Activated gamma-delta T cell (primary cell): ENCODE measurements around the gene CFAP46.
"Not testable (repeated sequence)": the region's sequence is repeated elsewhere in the genome, so short reads cannot be mapped to it uniquely, and the experiment has no call there.

ENCODE experiments used
- DNase-seq: peaks from one replicate; lab custom pipeline; 2025; lab: John Stamatoyannopoulos, UW

CFAP46 gene

DNA sequence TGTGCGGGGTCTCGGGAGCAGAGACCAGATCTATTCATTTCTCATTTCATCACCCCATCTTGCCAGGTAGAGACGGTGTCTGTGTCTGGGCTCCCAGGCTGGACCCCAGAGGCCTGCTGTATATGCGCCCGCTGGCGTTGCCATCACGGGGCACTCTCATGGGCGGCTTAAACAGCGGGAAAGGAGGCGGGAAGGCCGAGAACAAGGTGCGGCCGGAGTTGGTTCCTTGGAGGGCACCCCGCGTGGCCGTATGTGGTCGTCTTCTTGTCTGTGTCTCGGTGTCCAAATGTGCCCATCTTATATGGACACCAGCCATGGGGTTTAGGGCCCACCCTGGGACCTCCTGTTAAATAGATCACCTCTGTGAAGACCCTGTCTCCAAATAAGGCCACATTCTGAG, 2.1 kb upstream of the CFAP46 start:
- DNase-seq = no peak

DNA sequence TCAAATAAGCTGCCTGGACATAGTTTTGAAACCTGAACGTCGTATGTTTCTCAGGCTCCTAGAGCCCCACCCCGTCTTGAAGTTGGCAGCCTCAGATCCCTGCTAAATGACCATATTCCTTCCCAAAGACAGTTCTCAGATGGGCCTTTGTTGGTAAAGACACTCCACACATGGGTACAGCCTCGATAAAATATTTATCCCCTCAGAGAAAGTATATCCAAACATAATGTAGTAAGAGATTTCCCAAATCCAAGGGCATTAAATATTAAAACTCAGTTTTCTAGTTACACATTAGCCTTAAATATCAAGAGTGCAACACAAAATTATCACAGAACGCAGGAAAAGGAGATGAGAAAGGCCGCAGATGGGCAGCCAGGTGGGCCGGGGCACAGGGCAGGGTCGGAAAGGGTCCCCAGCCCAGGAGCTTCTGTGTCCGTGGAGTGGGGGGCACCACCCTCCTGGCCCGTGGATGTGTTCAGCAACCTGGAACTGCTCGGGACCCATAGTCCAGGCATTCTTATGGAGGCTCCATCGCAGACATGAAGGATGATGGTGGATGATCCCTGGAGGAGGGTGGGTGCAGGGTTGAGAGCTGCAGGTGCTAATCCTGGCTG, 1.5 kb upstream of the CFAP46 start:
- no peak for DNase-seq

DNA sequence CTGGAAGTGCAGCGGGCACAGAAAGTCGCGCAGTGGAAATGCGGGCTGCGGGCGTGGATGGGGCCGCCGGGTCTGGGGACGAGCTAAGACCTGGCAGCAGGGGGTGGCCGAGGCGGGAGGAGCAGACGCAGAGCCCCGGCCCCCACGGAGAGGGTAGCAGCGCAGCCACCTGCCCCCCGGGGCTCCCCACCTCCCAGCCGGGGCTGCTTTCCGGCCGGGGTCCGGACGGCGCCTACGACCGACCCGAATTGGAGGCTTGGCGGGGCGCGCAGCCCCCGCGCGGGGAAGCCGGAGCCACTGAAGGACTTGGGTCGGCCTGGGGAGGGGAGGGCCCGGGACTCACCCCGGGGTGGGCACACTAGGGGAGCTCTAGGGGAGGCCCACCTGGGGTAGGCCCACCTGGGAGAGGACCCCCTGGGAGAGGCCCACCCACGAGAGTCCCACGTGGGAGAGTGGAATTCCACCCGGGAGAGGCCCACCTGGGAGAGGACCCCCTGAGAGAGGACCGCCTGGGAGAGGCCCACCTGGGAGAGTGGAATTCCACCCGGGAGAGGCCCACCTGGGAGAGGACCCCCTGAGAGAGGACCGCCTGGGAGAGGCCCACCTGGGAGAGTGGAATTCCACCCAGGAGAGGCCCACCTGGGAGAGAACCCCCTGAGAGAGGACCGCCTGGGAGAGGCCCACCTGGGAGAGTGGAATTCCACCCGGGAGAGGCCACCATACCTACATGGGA, 854 bp upstream of the CFAP46 start:
- no peak for DNase-seq

DNA sequence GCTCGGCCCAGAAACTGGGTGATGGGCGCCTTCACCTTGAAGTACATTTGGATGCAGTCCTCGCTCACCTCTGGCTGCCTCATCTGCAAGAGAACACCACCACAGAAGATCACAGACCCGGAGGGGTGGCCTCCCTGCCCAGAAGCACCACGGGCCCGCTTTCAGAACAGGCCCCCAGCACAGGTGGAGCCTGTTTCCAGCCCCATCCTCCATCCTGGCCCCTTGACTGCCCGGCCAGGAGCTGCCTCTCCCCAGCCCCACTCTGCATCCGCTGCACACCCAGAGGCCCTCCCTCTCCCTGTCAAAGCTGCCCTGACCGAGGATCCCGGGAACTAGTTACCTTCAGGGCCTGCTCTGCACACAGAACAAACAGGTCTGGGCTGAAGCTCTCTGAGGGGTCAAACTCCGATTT, 724 bp downstream of the CFAP46 start:
- no peak for DNase-seq

DNA sequence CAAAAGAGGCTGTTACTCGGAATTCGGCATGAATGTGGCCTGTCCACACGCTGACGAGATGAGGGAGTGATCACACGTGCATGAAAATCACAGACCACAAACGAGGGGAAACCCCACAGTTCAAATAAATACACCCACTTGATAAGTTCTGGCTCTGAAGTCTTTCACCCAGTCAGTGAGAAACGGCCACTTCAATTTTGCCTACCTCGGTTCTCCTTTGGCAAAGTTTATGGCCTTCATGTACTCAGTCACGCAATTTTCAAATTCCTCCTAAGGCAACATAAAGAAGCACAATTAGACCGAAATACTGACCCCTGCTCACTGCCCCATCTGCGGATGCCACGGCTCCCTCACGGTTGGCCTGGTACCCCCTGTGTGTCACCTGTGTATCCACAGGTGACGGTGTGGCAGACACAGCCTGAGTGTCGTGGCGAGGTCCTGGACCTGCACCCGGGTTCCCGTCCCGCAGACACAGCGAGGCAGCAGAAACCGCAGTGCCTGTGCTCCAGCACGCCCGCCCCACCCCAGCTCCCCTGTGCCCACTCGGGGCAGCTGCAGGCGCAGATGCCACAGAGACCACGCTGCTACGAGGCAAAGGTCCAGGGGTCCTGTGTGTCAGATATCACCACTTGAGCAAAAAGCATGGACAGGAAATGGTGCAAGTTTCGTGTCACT, 1.4 kb downstream of the CFAP46 start:
- DNase-seq = no peak

DNA sequence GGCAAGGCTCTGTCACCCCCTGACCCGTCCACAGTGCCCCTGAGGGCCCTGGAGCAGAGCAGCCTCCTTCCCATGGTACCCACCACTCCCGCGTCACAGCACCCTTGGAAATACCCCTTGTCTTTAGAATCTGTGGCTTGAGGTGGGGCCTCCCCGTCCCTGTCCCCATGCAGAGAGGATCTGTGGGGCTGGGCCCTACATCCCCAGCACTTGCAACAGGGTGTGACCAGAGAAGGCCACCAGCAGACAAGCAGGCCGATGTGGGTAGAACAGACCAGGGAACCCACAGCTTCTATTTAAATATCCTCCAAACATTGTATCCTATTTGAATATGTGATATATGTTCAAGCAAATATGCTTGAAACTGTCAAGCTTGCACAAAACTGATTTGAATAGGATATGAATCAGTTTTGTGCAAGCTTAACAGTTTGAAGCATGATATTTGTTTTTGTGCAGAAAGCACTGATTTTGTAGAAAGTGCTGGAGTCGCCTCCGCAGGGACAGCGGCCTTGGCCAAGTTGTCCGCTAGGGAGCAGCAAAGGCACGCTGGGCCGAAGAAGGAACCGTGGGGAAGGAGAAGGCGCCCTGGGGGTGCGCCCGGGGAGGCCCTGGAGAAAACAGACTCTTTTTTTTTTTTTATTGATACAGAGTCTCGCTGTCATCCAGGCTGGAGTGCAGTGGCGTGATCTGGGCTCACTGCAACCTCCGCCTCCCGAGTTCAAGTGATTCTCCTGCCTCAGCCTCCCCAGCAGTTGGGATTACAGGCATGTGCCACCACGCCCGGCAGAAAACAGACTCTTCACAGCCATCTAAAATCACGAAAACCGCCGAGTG, 2.2 kb downstream of the CFAP46 start:
- no peak for DNase-seq

DNA sequence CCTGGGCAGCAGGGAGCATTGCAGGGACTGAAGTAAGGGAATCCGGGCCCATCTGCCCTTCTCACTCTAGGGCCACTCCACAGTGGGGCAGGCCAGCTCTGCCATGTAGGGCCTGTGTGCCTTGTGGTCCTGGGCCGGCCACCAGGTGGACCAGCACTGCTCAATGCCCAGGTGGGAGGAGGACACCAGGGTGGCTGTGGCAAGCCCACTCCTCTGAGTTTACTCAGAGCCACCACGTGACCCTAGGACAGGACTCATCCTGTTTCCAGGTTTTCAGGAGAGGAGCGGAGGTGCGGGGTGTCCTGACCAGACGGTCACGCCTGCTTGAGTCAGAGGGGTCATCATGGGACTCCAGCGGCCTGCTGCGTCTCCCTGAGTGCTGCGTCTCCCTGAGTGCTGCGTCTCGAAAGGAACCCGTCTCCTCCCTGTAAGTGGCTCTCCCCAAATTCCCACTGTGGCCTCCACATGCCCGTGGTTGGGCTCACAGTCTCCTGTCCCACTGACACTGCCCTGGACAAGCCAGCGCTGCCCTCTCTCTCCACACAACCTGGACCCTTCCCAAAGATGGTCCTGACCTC, 2.9 kb downstream of the CFAP46 start:
- no peak for DNase-seq

DNA sequence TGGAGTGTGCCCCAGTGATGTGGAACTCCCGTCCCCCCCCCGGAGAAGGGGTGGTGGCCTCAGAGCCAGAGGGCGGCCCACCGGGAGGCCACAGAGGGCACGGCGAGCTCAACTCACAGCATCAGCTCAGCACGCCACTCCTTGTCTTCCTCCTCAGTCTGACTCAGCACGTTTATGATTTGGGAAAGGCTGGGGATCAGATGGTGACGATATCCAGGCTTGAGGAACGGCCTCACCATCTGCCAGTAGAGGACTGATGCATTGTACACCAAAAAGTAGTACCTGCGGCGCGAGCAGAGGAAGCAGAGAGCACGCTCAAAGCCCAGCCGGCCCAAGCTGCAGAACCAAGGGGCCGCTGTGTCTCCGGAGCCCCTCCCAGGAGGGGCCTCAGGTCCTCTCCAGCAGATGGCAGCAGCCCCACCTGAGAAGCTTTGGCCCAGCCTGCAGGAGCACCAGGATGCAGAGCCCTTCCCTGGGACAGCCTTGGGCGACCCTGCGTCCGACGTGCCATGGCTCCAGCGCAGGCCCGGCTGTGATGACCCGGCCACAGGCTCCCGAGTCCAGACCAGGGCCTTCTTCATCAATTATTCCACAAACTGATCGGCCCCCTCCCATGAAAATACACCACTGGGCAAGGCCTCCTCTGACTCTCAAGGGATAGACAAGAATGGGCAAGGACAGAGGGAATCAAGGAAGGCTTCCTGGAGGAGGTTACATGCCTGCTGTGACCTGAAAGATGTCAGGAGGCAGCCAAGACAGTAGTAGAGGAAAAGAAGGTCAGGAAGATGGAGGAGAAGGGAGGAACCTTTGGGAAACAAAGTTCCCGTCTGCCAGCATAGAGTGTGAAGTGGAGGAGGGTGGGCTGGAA, 3.7 kb downstream of the CFAP46 start:
- DNase-seq = no peak

DNA sequence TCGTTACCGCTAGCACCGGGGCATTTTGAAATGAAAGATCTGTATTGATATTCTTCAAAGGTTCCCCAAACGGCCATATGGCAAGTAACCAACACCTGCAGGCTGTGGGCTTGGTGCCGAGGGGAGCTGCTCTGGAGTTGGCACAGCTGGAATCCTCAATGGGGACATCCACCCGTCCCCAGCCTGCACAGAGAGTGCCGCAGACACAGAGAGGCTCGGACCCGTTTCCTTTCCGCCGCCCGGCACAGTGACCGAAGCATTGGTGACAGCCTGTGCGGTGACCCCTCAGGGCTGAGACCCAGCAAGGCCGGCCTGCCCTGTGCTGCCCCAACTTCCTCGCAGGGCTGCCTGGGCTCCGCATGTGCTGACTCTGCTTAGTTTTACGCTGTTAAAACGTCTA, 4.5 kb downstream of the CFAP46 start:
- no peak for DNase-seq

DNA sequence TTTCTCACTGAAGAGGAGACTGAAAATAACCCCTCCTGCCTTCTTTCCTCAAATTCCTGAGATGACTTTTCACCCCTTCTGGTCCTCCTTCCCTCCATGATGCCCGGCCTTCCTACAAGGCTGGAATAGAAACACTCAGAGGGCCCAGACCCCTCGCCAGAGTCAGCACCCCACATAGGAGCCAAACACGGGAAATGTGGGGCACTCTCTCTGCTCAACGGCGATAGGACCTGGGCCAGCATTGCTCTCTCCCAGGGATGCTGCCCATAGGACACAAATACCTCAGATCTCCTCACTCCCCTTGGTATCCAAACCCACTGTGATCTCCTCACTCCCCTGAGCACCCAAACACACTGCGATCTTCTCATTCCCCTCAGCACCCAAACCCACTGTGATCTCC, 7.4 kb downstream of the CFAP46 start:
- DNase-seq = no peak

DNA sequence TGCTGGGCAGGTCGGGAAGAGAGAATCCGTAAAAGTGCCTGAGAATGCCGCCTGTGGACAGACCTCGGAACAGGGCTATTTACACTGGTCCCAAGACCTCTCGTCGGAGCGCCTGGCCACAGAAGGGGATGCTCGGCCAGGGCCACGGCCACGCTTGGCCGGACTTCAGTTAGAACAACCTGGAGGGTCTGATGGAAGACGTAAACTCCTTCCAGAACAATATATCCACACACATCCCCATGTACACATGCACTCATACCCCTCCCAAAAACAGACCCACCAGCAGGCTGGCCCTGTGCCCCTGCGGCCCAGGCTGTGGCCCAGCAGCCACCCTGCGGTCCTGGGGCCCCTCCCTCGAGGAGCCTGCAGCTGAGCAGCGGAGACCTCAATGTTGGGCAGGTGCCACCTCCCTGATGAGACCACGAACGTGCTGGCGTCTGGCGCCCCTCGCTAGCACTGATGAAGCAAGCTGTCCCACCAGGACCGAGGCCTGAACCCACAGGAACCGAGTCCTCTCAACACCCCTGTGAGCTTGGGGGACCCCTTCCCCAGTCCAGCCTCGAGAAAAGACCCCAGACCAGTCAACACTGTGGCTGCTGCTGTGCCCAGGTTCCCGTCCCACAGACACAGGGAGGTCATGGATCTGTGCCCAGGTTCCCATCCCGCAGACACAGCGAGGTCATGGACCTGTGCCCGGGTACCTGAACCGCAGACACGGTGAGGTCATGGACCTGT, 8.9 kb downstream of the CFAP46 start:
- DNase-seq = no peak

DNA sequence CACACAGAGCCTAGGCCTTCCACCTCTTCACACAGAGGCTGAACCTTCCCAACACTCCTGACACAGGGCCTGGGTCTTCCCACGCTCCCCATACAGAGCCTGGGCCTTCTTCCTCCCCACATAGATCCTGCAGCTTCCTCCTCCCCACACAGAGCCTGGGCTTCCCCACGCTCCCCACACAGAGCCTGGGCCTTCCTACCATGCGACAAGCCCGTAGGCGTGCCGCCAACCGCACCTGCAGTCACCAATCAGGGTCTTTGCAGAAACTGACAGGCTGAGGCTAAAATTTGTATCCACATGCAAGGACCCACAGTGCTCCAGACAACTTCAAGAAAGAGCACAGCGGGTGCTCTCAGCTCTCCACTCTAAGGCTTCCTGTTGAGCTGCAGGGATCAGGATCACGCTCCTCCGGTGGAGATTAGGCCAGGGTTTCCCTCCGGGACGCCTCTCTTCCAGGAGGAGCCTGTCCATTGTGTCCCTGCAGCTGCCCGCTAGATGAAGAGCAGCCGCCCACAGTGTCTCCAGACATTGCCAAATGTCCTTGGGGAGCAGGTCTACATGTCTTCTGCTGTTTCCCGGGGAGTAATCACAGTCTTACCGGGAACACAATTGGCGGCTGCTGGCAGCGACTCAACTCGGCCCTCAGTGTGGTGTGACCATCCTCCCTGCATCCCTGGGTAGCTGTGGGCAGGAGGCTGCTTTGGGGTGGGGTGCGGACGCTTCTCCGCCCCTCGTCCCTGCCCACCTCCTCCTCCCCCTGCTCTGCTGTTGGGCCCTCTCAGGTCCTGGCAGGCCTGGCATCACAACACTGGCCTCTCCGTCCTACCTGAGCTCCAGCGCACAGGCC, 9.7 kb downstream of the CFAP46 start:
- no peak for DNase-seq

DNA sequence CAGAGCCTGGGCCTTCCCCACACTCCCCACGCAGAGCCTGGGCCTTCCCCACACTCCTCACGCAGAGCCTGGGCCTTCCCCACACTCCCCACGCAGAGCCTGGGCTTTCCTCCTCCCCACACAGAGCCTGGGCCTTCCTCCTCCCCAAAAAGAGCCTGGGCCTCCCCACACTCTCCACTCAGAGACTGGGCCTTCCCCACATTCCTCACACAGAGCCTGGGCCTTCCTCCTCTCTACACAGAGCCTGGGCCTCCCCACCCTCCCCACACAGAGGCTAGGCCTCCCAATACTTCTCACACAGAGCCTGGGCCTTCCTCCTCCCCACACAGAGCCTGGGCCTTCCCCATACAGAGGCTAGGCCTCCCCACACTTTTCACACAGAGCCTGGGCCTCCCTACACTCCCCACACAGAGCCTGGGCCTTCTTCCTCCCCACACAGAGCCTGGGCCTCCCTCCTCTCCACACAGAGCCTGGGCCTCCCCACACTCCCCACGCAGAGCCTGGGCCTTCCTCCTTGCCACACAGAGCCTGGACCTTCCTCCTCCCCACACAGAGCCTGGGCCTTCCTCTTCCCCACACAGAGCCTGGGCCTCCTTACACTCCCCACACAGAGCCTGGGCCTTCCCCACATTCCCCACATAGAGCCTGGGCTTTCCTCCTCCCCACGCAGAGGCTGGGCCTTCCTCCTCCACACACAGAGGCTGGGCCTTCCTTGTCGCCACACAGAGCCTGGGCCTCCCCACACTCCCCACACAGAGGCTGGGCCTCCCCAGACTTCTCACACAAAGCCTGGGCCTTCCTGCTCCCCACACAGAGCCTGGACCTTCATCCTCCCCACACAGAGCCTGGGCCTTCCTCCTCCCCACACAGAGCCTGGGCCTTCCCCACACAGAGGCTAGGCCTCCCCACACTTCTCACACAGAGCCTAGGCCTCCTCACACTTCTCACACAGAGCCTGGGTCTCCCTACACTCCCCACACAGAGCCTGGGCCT, 10.8 kb downstream of the CFAP46 start:
- DNase-seq = not testable (repeated sequence)

DNA sequence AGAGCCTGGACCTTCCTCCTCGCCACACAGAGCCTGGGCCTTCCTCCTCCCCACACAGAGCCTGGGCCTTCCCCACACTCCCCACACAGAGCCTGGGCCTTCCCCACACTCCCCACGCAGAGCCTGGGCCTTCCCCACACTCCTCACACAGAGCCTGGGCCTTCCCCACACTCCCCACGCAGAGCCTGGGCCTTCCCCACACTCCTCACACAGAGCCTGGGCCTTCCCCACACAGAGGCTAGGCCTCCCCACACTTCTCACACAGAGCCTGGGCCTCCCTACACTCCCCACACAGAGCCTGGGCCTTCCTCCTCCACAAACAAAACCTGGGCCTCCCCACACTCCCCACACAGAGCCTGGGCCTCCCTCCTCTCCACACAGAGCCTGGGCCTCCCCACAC, 11.7 kb downstream of the CFAP46 start:
- DNase-seq = not testable (repeated sequence)

DNA sequence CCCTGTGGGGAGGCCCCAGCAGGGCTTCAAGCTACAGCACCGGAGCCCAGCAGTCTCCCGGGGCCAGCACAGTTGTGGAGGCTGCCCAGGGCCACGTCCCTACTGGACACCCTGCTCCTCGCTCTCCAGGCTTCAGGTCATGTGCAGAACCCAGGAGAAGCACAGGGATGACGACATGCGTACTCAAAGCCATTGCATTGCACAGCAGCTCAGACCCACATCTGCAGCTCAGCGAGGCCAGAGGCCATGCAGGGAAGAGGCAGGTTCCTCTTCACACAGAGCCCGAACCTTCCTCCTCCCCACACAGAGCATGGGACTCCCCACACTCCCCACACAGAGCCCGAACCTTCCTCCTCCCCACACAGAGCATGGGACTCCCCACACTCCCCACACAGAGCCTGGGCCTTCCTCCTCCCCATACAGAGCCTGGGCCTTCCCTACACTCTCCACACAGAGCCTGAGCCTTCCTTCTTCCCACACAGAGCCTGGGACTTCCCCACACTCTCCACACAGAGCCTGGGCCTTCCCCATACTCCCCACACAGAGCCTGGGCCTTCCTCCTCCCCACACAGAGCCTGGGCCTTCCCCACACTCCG, 12.3 kb downstream of the CFAP46 start:
- DNase-seq = no peak

DNA sequence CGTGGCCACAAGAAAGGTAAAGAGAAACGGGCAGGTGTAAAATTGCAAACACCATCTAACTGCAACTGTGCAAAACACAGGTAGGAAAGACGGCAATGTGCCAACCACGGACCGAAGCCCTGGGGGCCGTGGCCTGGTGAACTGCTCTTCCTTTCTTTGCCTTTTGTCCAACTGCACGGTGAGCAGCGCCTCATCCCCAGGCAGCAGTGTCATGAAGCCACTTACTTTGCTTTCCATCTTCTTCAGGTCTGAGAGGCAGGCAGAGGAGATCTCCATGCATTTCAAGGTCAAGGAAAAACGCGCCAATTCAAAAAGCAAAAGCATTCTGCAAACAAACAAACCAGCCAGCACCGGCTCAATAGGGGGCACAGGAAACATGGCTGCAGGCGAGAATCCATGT, 12.9 kb downstream of the CFAP46 start:
- no peak for DNase-seq

DNA sequence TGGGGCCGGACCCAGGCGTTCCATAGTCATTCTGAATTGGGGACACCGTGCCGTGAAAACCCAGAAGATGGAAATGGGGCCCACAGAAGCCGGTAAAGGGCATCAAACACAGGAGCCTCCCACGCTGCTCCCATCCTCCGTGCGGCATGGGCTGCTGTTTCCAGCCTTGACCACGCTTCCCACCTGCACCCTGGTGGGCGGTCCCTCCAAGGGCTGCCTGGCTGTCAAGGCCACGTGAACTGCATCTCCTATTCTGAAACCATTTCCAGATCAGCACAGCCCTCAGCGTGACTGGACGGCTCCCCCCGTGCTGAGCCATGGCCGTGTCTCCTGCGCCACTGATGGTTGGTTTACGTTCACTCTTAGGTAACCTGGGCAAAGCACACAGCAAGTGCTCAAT, 14.1 kb downstream of the CFAP46 start:
- no peak for DNase-seq

DNA sequence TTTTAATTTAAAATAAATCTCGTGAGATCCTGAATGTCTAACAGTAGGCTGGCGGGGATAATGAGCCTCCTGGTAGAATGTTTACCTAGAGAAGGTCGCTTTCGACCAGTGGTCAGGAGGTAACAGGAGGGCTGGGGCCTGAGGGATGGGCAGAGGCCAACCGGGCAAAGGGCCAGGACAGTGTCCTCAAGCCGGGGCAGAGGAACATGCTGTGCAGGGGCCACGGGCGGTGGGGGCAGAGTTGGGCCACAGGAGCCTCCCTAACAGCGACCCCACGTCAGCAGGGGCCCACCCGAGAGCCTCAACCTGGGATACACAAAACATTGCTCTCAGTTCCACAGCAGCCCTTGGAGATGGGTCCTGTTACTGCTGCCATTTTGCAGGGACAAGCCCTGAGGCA, 14.5 kb downstream of the CFAP46 start:
- no peak for DNase-seq
